ENCODE measurements around the gene GALNT17.

- TF ChIP-seq CTCF (IDR thresholded peaks at IDR 0.05) (no peak), POLR2A (IDR thresholded peaks at IDR 0.05) (no peak)
Measured at GRCh38 chr7:71657386-71657785, 525.4 kb downstream of the GALNT17 start.
